Measurements from ENCODE around the gene IGSF3. TPM values are rescaled to one million over a fixed set of nuclear protein-coding genes. Genes with fewer than 3 reads are reported as not detected.

IGSF3 gene
- total RNA-seq, 1 donor from 2014 or later = 27.2 TPM

- no peaks in the 10 kb centered on the region for H3K4me1 Mint-ChIP-seq
- peaks cover 18% of the 10 kb centered on the region for H3K9me3 Mint-ChIP-seq
- H3K27ac Mint-ChIP-seq (ENCODE audit: unreplicated experiment) = no peak overlapping the region
- no peak overlapping the region for H3K4me3 Mint-ChIP-seq
- TF ChIP-seq CTCF (conservative IDR thresholded peaks at IDR 0.05) = no peak
- no peaks in the 10 kb centered on the region for H3K27me3 Mint-ChIP-seq (ENCODE audit: low read depth)
- H3K36me3 Mint-ChIP-seq (ENCODE audit: low read depth) = peaks cover 37% of the 10 kb centered on the region
- DNase-seq (ENCODE audit: low read depth, low spot score) = no peak
Observed at GRCh38 chr1:116529681-116530080, 137.9 kb downstream of the IGSF3 start.

GRCh38 chr1:116529199-116529631 lies 138.3 kb downstream of the IGSF3 start:
- DNase-seq (ENCODE audit: low read depth, low spot score) = no peak
- peaks cover 37% of the 10 kb centered on the region for H3K36me3 Mint-ChIP-seq (ENCODE audit: low read depth)
- H3K27me3 Mint-ChIP-seq (ENCODE audit: low read depth) = no peaks in the 10 kb centered on the region

GRCh38 chr1:116528329-116529083 lies 139.0 kb downstream of the IGSF3 start:
- H3K9me3 Mint-ChIP-seq = peaks cover 18% of the 10 kb centered on the region
- no peak overlapping the region for H3K27ac Mint-ChIP-seq (ENCODE audit: unreplicated experiment)
- DNase-seq (ENCODE audit: low read depth, low spot score) = no peak
- H3K4me3 Mint-ChIP-seq = no peak overlapping the region
- H3K4me1 Mint-ChIP-seq = no peaks in the 10 kb centered on the region
- H3K27me3 Mint-ChIP-seq (ENCODE audit: low read depth) = no peaks in the 10 kb centered on the region
- TF ChIP-seq CTCF (conservative IDR thresholded peaks at IDR 0.05) = no peak
- peaks cover 31% of the 10 kb centered on the region for H3K36me3 Mint-ChIP-seq (ENCODE audit: low read depth)

More at GRCh38 chr1:116529199-116529631, 138.3 kb downstream of the IGSF3 start:
- H3K9me3 Mint-ChIP-seq = peaks cover 18% of the 10 kb centered on the region
- H3K27ac Mint-ChIP-seq (ENCODE audit: unreplicated experiment) = no peak overlapping the region
- TF ChIP-seq CTCF (conservative IDR thresholded peaks at IDR 0.05) = no peak
- H3K4me3 Mint-ChIP-seq = no peak overlapping the region
- H3K4me1 Mint-ChIP-seq = no peaks in the 10 kb centered on the region

GRCh38 chr1:116525440-116525839 lies 142.1 kb downstream of the IGSF3 start:
- TF ChIP-seq CTCF (conservative IDR thresholded peaks at IDR 0.05) = no peak
- Mint-ChIP-seq H3K4me3 (no peak overlapping the region), H3K27me3 (ENCODE audit: low read depth) (no peaks in the 10 kb centered on the region), H3K9me3 (peaks cover 18% of the 10 kb centered on the region), H3K4me1 (no peaks in the 10 kb centered on the region), H3K27ac (ENCODE audit: unreplicated experiment) (no peak overlapping the region), H3K36me3 (ENCODE audit: low read depth) (peaks cover 25% of the 10 kb centered on the region)
- DNase-seq (ENCODE audit: low read depth, low spot score) = no peak

Small RNA genes within 50 kb of the gene (microRNA-seq; reads per million reads assigned to microRNA genes)
- gene MIR320B1 (not detected), gene MIR548AC (not detected)

Other genes starting within 250 kb of the IGSF3 start
- gene CD58, start 96.7 kb downstream of the IGSF3 start, total RNA-seq = 7.1 and 9.0 TPM in 2 replicates
- gene CD2, start 86.7 kb upstream of the IGSF3 start, total RNA-seq = not detected in 2 replicates
- gene PTGFRN, start 242.2 kb upstream of the IGSF3 start, total RNA-seq = 35.6 and 42.5 TPM in 2 replicates